Nephron progenitor cell (in vitro differentiated cells): ENCODE data around the gene GPR68.
"Not testable (repeated sequence)": the region's sequence is repeated elsewhere in the genome, so short reads cannot be mapped to it uniquely, and the experiment has no call there.

Experiments
- DNase-seq: peaks from one replicate; pipeline ENCODE4 v3.0.0; 2021
- H3K27ac Mint-ChIP-seq: 2 replicates; pipeline ENCODE4 v1.8.0; 2021; ENCODE audit warnings: mild to moderate bottlenecking, moderate library complexity, mixed read lengths
- H3K27me3 Mint-ChIP-seq: 2 replicates; pipeline ENCODE4 v1.8.0; 2021; ENCODE audit warnings: mild to moderate bottlenecking, low read depth, mixed read lengths; ENCODE audit not compliant: poor library complexity
- H3K36me3 Mint-ChIP-seq: 2 replicates; pipeline ENCODE4 v1.8.0; 2021; ENCODE audit warnings: low read depth, mixed read lengths
- H3K4me1 Mint-ChIP-seq: 2 replicates; pipeline ENCODE4 v1.8.0; 2021; ENCODE audit warnings: mixed read lengths
- H3K4me3 Mint-ChIP-seq: 2 replicates; pipeline ENCODE4 v1.8.0; 2021; ENCODE audit warnings: mild to moderate bottlenecking, moderate library complexity, mixed read lengths
- H3K9me3 Mint-ChIP-seq: 2 replicates; pipeline ENCODE4 v1.8.0; 2021; ENCODE audit warnings: mild to moderate bottlenecking, moderate library complexity, mixed read lengths
- TF ChIP-seq, protein P1 (sequence below): fragments of 200-600 bp; sonication (generic); IDR thresholded peaks from 2 replicates; pipeline ENCODE4 v1.5.0; 2021; ENCODE audit warnings: antibody characterized with exemption

The GPR68 gene

DNA sequence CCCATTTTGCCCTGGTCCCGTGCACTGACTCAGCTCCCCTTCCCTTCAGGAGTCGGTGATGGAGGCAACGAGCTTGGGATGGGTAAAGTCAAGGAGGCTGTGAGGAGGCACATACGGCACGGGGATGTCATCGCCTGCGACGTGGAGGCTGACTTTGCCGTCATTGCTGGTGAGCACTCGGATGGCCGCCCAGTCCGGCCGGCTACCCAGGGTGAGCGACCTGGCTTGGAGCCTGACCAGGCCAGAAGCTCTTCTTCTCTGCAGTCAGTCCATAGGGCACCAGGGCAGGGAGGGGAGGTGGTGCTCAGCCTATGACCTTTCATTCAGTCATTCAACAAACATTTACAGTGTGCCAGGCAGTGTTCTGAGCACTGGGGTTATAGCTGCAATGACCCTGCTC lies 39.8 kb downstream of the GPR68 start:
- TF ChIP-seq, protein P1, sequence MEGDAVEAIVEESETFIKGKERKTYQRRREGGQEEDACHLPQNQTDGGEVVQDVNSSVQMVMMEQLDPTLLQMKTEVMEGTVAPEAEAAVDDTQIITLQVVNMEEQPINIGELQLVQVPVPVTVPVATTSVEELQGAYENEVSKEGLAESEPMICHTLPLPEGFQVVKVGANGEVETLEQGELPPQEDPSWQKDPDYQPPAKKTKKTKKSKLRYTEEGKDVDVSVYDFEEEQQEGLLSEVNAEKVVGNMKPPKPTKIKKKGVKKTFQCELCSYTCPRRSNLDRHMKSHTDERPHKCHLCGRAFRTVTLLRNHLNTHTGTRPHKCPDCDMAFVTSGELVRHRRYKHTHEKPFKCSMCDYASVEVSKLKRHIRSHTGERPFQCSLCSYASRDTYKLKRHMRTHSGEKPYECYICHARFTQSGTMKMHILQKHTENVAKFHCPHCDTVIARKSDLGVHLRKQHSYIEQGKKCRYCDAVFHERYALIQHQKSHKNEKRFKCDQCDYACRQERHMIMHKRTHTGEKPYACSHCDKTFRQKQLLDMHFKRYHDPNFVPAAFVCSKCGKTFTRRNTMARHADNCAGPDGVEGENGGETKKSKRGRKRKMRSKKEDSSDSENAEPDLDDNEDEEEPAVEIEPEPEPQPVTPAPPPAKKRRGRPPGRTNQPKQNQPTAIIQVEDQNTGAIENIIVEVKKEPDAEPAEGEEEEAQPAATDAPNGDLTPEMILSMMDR: no peak
- Mint-ChIP-seq H3K27me3 (peaks cover 6% of the 10 kb centered on the region), H3K9me3 (peaks cover 7% of the 10 kb centered on the region), H3K4me3 (no peak overlapping the region), H3K36me3 (peaks cover 76% of the 10 kb centered on the region), H3K27ac (peak overlapping the region; percentile 79), H3K4me1 (no peaks in the 10 kb centered on the region)
- DNase-seq: no peak

DNA sequence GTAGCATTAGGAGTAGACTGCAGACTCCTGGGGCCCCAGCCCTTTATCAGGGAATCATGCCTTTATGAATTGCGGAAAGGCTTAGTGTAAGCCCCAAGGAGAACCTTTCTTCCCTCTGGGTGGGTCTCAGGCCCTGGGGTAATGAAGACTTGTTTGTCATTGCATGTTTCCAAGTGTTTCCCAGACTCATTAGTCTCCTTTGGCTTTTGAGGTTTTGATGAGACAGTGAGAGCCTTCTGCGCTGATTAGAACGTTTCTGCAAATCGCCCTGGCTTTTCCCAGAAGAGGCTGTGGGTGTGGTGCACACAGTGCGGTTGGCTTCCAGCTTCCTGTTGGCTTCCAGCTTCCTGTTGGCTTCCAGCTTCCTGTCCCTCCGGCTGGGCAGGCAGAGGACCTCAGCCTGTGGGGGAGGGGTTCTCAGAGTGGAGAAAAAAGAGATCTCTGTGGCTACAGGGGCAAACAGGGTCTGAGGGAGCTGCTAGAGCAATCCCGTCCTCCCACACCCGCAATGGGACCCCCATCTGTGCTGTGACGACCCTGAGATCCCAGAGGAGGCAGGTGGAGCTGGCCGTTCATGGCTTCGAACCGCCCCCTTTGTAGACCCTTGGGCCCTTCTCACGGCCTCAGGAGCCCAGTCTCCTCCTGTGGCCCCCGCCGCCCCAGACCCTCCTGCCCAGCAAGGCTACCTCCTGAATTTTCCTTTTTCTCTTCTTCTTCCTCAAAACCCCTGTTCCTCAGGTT lies 42.1 kb downstream of the GPR68 start:
- Mint-ChIP-seq H3K4me3 (no peak overlapping the region), H3K9me3 (peaks cover 11% of the 10 kb centered on the region), H3K4me1 (no peaks in the 10 kb centered on the region), H3K36me3 (peaks cover 76% of the 10 kb centered on the region), H3K27me3 (peaks cover 2% of the 10 kb centered on the region), H3K27ac (no peak overlapping the region)
- TF ChIP-seq, protein P1: no peak
- DNase-seq: no peak

DNA sequence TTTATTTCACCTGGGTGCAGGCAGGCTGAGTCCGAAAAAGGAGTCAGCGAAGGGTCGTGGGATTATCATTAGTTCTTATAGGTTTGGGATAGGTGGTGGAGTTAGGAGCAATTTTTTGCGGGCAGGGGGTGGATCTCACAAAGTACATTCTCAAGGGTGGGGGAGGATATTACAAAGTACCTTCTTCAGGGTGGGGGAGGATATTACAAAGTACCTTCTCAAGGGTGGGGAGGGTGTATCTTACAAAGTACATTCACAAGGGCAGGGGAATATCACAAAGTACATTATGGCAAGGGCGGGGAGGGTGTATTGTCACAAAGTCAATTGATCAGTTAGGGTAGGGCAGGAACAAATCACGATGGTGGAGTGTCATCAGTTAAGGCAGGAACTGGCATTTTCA lies 43.7 kb downstream of the GPR68 start:
- H3K27me3 Mint-ChIP-seq, H3K27ac Mint-ChIP-seq, H3K4me1 Mint-ChIP-seq, DNase-seq, H3K4me3 Mint-ChIP-seq: not testable (repeated sequence)
- Mint-ChIP-seq H3K36me3 (peaks cover 64% of the 10 kb centered on the region), H3K9me3 (peaks cover 11% of the 10 kb centered on the region)

DNA sequence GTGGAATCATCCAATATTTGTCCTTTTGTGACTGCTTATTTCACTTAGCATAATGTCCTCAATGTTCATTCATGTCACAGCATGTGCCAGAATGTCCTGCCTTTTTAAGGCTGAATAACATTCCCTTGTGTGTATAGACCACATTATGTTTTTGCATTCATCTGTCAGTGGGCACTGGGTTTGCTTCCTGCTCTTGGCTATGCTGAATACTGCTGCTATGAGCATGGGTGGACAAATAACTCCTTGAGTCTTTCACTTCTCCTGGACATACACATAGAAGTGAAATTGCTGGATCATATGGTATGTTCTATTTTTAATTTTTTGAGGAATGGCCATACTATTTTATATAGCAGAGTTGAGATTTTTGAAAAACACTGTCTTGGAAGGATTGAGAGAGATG lies 46.9 kb downstream of the GPR68 start:
- H3K27ac Mint-ChIP-seq: no peak overlapping the region
- H3K27me3 Mint-ChIP-seq: peaks cover 2% of the 10 kb centered on the region
- no peak overlapping the region for H3K4me3 Mint-ChIP-seq
- H3K36me3 Mint-ChIP-seq: peaks cover 38% of the 10 kb centered on the region
- H3K9me3 Mint-ChIP-seq: peaks cover 11% of the 10 kb centered on the region
- H3K4me1 Mint-ChIP-seq: no peaks in the 10 kb centered on the region
- TF ChIP-seq, protein P1: no peak
- DNase-seq: no peak

DNA sequence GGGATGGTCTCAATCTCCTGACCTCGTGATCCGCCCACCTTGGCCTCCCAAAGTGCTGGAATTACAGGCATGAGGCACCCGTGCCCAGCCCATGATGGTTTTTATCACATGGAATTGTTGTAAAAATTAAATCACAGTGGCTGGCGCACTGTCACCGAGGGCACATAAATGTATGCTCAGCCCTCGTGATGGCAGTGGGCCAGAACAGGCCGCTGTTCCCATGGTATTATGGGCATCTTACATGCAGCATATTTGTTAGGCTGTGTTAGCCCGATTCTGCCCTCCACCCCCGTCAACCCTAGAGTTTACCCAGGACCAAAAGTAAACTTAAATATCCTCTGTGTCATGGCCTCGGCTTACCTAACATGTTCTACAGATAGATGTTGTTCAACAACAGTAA lies 48.6 kb downstream of the GPR68 start:
- H3K4me1 Mint-ChIP-seq: no peaks in the 10 kb centered on the region

DNA sequence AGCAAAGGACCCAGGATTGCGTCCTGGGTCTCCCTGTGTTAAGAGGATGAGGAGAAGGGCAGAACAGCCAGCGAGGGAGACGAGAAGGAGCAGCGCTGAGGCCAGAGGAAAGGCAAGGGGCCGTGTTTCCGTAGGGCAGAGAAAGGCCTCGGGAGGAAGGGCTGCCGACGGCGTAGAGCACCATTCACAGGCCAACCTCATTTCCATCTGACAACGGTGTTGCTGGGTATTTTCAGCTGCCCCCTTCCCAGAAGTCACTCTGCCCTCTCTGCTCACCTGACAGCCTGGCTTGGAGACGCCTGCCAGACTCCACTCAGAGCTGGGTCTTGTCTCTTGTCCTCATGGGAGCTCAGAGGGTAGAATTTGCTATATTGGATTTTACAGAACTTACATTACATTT lies 51.4 kb downstream of the GPR68 start:
- TF ChIP-seq, protein P1: no peak
- DNase-seq: no peak
- Mint-ChIP-seq H3K27me3 (no peaks in the 10 kb centered on the region), H3K36me3 (peaks cover 28% of the 10 kb centered on the region), H3K27ac (peak overlapping the region; percentile 62), H3K9me3 (no peaks in the 10 kb centered on the region), H3K4me1 (no peaks in the 10 kb centered on the region), H3K4me3 (no peak overlapping the region)

More for the DNA sequence above, 48.6 kb downstream of the GPR68 start:
- peaks cover under 1% of the 10 kb centered on the region for H3K27me3 Mint-ChIP-seq
- no peak overlapping the region for H3K27ac Mint-ChIP-seq
- no peak overlapping the region for H3K4me3 Mint-ChIP-seq
- H3K9me3 Mint-ChIP-seq: peaks cover 10% of the 10 kb centered on the region
- no peak for DNase-seq
- TF ChIP-seq, protein P1: no peak
- peaks cover 40% of the 10 kb centered on the region for H3K36me3 Mint-ChIP-seq
